Right lobe of liver (tissue), 4 donors: ENCODE results near the gene TLE4.

Experiments
- POLR2A ChIP-seq: fragments of 450-650 bp; IDR thresholded peaks from one replicate; pipeline ENCODE4 v1.6.1; 2017; ENCODE audit warnings: antibody characterized with exemption, mild to moderate bottlenecking
- TF ChIP-seq, protein P1 (sequence below), 4 donors: fragments of 200-600 bp in 3 of 4; fragments of 450-650 bp in 1 of 4; IDR thresholded peaks; one replicate each; pipeline versions ENCODE4 v1.5.1 to v1.8.0; 2016 to 2022; ENCODE audit warnings: antibody characterized with exemption in 4 of 4, mild to moderate bottlenecking in 2 of 4
- donor health status: DM: no; HTN: no; CAD: no.
- donor health status: DM: no; HTN: no; CAD: no.
- donor health status: DM: no; HTN: yes; CAD: no.

DNA sequence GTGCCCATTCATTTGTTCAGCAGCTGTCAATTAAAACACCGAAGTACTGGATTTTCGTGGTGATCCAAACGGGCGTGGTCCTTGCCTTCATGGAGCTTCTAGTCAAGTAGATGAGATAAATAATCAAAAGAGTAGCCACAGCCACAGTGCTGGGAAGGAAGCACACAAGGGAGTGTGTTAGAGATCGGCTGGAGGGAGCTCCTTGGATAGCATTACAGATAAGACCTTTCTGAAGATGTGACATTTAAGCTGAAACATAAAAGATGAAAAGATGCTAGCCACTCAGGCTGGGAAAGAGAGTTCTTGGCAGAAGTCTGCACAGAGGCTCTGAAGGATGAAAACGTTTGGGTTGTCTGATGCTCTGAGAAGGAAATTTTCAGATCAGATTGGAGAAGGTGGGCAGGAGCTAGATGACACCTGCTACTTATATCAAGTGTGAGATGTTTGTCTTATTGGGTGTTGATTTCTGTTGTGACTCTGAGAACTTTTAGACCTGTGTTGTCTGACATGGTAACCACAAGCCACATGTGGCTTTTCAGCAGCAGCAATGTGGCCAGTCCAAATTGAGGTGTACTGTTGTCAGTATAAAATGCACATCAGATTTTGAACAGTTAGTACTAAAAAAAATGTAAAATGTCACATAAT lies 123.9 kb downstream of the TLE4 start:
- TF ChIP-seq, protein P1, sequence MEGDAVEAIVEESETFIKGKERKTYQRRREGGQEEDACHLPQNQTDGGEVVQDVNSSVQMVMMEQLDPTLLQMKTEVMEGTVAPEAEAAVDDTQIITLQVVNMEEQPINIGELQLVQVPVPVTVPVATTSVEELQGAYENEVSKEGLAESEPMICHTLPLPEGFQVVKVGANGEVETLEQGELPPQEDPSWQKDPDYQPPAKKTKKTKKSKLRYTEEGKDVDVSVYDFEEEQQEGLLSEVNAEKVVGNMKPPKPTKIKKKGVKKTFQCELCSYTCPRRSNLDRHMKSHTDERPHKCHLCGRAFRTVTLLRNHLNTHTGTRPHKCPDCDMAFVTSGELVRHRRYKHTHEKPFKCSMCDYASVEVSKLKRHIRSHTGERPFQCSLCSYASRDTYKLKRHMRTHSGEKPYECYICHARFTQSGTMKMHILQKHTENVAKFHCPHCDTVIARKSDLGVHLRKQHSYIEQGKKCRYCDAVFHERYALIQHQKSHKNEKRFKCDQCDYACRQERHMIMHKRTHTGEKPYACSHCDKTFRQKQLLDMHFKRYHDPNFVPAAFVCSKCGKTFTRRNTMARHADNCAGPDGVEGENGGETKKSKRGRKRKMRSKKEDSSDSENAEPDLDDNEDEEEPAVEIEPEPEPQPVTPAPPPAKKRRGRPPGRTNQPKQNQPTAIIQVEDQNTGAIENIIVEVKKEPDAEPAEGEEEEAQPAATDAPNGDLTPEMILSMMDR (IDR thresholded peaks at IDR 0.05) = no peak
- TF ChIP-seq POLR2A = no peak
